SK-N-SH (cell line): ENCODE results near the gene EYA2. TPM values are rescaled to one million over a fixed set of nuclear protein-coding genes. Genes with fewer than 3 reads are reported as not detected.

Source experiments
- CTCF ChIA-PET: fragments of 300-600, 350-600 bp; formaldehyde crosslinking; extraction: SDS; loops from one replicate; lab custom pipeline; 2021; lab: Yijun Ruan, JAX
- POLR2A ChIA-PET: fragments of 350-600 bp; sonication (Branson Sonifier 250); formaldehyde crosslinking; extraction: SDS; loops from one replicate; lab custom pipeline; 2020; ENCODE audit warnings: antibody characterized with exemption, inconsistent platforms; lab: Yijun Ruan, JAX
- DNase-seq: peaks from one replicate; pipeline ENCODE4 v3.0.0; 2012
- H2AFZ ChIP-seq: fragments of 200-600 bp; sonication (generic); 2 replicates; pipeline ENCODE4 v1.8.1; 2016; ENCODE audit warnings: antibody characterized with exemption, mild to moderate bottlenecking, low read depth
- H3F3A ChIP-seq: fragments of 200-600 bp; sonication (generic); replicated peaks from 2 replicates; pipeline ENCODE3; 2016; ENCODE audit warnings: antibody characterized with exemption, mild to moderate bottlenecking; ENCODE audit not compliant: insufficient read depth
- H3K27ac ChIP-seq, 2 experiments: fragments of 200-500 bp in 1 of 2; fragments of 200-600 bp in 1 of 2; sonication (Bioruptor generic) in 1 of 2; sonication (generic), shearing (Covaris generic) in 1 of 2; 2 replicates each; pipeline versions ENCODE4 v1.5.1 to v1.6.1; 2014 to 2016; ENCODE audit warnings: low read depth in 2 of 2, inconsistent platforms in 1 of 2, low read length in 1 of 2, mild to moderate bottlenecking in 1 of 2, mixed read lengths in 1 of 2
- H3K27me3 ChIP-seq: fragments of 200-600 bp; sonication (generic), shearing (Covaris generic); 2 replicates; pipeline ENCODE4 v1.6.1; 2016; ENCODE audit warnings: mixed run types; ENCODE audit not compliant: insufficient read depth
- H3K36me3 ChIP-seq, 2 experiments: fragments of 200-500 bp in 1 of 2; fragments of 200-600 bp in 1 of 2; sonication (Bioruptor generic) in 1 of 2; sonication (generic) in 1 of 2; replicated peaks in 1 of 2; 2 replicates each; pipeline versions ENCODE3 to v1.5.1; 2014 to 2016; ENCODE audit warnings: low read length in 1 of 2, mild to moderate bottlenecking in 1 of 2; ENCODE audit not compliant: insufficient read depth in 2 of 2, control insufficient read depth in 1 of 2
- H3K4me1 ChIP-seq, 2 experiments: fragments of 200-500 bp in 1 of 2; fragments of 200-600 bp in 1 of 2; sonication (Bioruptor generic) in 1 of 2; sonication (generic), shearing (Covaris generic) in 1 of 2; 2 replicates each; pipeline versions ENCODE4 v1.5.1 to v1.6.1; 2014 to 2016; ENCODE audit warnings: low read depth in 1 of 2, low read length in 1 of 2, mixed run types in 1 of 2; ENCODE audit not compliant: insufficient read depth in 2 of 2, control insufficient read depth in 1 of 2
- H3K4me2 ChIP-seq: fragments of 200-600 bp; sonication (generic), shearing (Covaris generic); 2 replicates; pipeline ENCODE4 v1.6.1; 2017; ENCODE audit warnings: mixed run types
- H3K4me3 ChIP-seq, 2 experiments: fragments of 200-500 bp in 1 of 2; fragments of 200-600 bp in 1 of 2; sonication (Bioruptor generic) in 1 of 2; sonication (generic), shearing (Covaris generic) in 1 of 2; 2 replicates each; pipeline versions ENCODE4 v1.5.1 to v1.8.1; 2014 to 2016; ENCODE audit warnings: low read depth in 2 of 2, inconsistent platforms in 1 of 2, low read length in 1 of 2, mild to moderate bottlenecking in 1 of 2, mixed read lengths in 1 of 2, moderate library complexity in 1 of 2
- H3K79me2 ChIP-seq: fragments of 200-600 bp; sonication (generic); 2 replicates; pipeline ENCODE4 v1.8.1; 2017; ENCODE audit warnings: mild to moderate bottlenecking; ENCODE audit not compliant: insufficient read depth
- H3K9ac ChIP-seq: fragments of 200-600 bp; sonication (generic); 2 replicates; pipeline ENCODE4 v1.6.1; 2017; ENCODE audit warnings: mixed run types
- H3K9me2 ChIP-seq: fragments of 200-600 bp; sonication (generic); 2 replicates; pipeline ENCODE4 v1.6.1; 2017; ENCODE audit warnings: mixed run types
- H3K9me3 ChIP-seq: fragments of 200-600 bp; sonication (generic); 2 replicates; pipeline ENCODE4 v1.6.1; 2017; ENCODE audit warnings: mixed run types, mild to moderate bottlenecking, moderate library complexity
- H4K20me1 ChIP-seq: fragments of 200-600 bp; sonication (generic); 2 replicates; pipeline ENCODE4 v1.6.1; 2017; ENCODE audit warnings: mild to moderate bottlenecking, mixed run types; ENCODE audit not compliant: insufficient read depth
- EZH2phosphoT487 ChIP-seq: fragments of 200-600 bp; sonication (generic); IDR thresholded peaks from 2 replicates; pipeline ENCODE4 v1.6.1; 2017; ENCODE audit warnings: low read depth, mixed run types, mild to moderate bottlenecking, antibody characterized with exemption, moderate library complexity, borderline replicate concordance
- GABPA ChIP-seq: IDR thresholded peaks from 2 replicates; pipeline ENCODE4 v1.4.0; 2012; ENCODE audit warnings: low read depth, mild to moderate bottlenecking
- GATA2 ChIP-seq: sonication (generic); formaldehyde crosslinking; IDR thresholded peaks from 2 replicates; pipeline ENCODE4 v1.5.0; 2020; ENCODE audit warnings: mild to moderate bottlenecking, missing genetic modification reagents
- MAX ChIP-seq: IDR thresholded peaks from 2 replicates; pipeline ENCODE4 v1.4.0; 2012; ENCODE audit warnings: low read depth
- MXI1 ChIP-seq: IDR thresholded peaks from 2 replicates; pipeline ENCODE4 v1.6.1; 2012; ENCODE audit warnings: mild to moderate bottlenecking, low read depth, low read length, improper control_type of control experiment
- RAD21 ChIP-seq: IDR thresholded peaks from 2 replicates; pipeline ENCODE4 v1.6.1; 2012; ENCODE audit warnings: mild to moderate bottlenecking, low read length
- RCOR1 ChIP-seq: fragments of 150-350 bp; IDR thresholded peaks from 2 replicates; pipeline ENCODE4 v1.6.1; 2017; ENCODE audit warnings: antibody characterized with exemption, low read length
- SMC3 ChIP-seq: IDR thresholded peaks from 2 replicates; pipeline ENCODE4 v1.6.1; 2012; ENCODE audit warnings: low read depth, low read length, improper control_type of control experiment
- YY1 ChIP-seq: IDR thresholded peaks from 2 replicates; pipeline ENCODE4 v1.4.0; 2012; ENCODE audit warnings: low read depth, mild to moderate bottlenecking
- WGBS: methylation state at CpG from one replicate; pipeline ENCODE4 v1.1.6; 2017; ENCODE audit warnings: low lambda C conversion rate; 5-methylcytosine and 5-hydroxymethylcytosine counted together
- polyA plus RNA-seq, 3 experiments: library from polyadenylated mRNA; depleted of rRNA; stranded (reverse); fragments of >200 nt; gene quantifications; 2 replicates each; pipeline ENCODE4 v1.2.3, GENCODE V29; 2012
- TF ChIP-seq, protein P1 (sequence below): fragments of 200-600 bp; sonication (generic); IDR thresholded peaks from 2 replicates; pipeline ENCODE4 v1.6.1; 2017; ENCODE audit warnings: antibody characterized with exemption, mild to moderate bottlenecking, moderate library complexity
- TF ChIP-seq, protein P2 (sequence below): fragments of 150-350 bp; IDR thresholded peaks from 2 replicates; pipeline ENCODE4 v1.6.1; 2016; ENCODE audit warnings: mild to moderate bottlenecking, low read depth, low read length
- TF ChIP-seq, protein P3 (sequence below): IDR thresholded peaks from 2 replicates; pipeline ENCODE4 v1.6.1; 2012; ENCODE audit warnings: mild to moderate bottlenecking, low read depth, low read length, moderate library complexity

The EYA2 gene
- polyA plus RNA-seq, 1 of the 3 experiments (the other 2 are of a cell fraction): 0.05 TPM

GRCh38 chr20:47220161-47220582 is 325.5 kb downstream of the EYA2 start:
- 90% methylated on average over 8 of the region's 8 CpGs for WGBS
- Histone ChIP-seq H3K4me3 (no peak overlapping the region; a peak in 1 of 4 replicates), H3K4me2 (no peak overlapping the region), H3K36me3 (peaks cover 42 to 80% of the 10 kb centered on the region in 2 experiments), H4K20me1 (peaks cover 3% of the 10 kb centered on the region; the same call in 1 of the 2 replicates), H3K4me1 (no peaks in the 10 kb centered on the region), H3K9me3 (no peaks in the 10 kb centered on the region), H3K27me3 (no peaks in the 10 kb centered on the region), H3F3A (peaks cover 5% of the 10 kb centered on the region), H3K9me2 (no peaks in the 10 kb centered on the region), H3K79me2 (peaks cover 23% of the 10 kb centered on the region; the same call in 1 of the 2 replicates), H3K27ac (no peak overlapping the region), H2AFZ (no peak overlapping the region), H3K9ac (no peak overlapping the region)
- TF ChIP-seq YY1: peak; percentile 64; the same call in 1 of the 2 replicates
- no peak for TF ChIP-seq MAX
- TF ChIP-seq RCOR1: no peak
- peak; percentile 46 for TF ChIP-seq RAD21
- TF ChIP-seq MXI1: no peak
- TF ChIP-seq, protein P1, sequence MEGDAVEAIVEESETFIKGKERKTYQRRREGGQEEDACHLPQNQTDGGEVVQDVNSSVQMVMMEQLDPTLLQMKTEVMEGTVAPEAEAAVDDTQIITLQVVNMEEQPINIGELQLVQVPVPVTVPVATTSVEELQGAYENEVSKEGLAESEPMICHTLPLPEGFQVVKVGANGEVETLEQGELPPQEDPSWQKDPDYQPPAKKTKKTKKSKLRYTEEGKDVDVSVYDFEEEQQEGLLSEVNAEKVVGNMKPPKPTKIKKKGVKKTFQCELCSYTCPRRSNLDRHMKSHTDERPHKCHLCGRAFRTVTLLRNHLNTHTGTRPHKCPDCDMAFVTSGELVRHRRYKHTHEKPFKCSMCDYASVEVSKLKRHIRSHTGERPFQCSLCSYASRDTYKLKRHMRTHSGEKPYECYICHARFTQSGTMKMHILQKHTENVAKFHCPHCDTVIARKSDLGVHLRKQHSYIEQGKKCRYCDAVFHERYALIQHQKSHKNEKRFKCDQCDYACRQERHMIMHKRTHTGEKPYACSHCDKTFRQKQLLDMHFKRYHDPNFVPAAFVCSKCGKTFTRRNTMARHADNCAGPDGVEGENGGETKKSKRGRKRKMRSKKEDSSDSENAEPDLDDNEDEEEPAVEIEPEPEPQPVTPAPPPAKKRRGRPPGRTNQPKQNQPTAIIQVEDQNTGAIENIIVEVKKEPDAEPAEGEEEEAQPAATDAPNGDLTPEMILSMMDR: peak; percentile 74
- TF ChIP-seq, protein P2, sequence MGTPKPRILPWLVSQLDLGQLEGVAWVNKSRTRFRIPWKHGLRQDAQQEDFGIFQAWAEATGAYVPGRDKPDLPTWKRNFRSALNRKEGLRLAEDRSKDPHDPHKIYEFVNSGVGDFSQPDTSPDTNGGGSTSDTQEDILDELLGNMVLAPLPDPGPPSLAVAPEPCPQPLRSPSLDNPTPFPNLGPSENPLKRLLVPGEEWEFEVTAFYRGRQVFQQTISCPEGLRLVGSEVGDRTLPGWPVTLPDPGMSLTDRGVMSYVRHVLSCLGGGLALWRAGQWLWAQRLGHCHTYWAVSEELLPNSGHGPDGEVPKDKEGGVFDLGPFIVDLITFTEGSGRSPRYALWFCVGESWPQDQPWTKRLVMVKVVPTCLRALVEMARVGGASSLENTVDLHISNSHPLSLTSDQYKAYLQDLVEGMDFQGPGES: no peak
- no peak for TF ChIP-seq EZH2phosphoT487
- TF ChIP-seq GABPA: no peak
- TF ChIP-seq GATA2: no peak
- peak; percentile 42 for TF ChIP-seq SMC3
- ChIA-PET POLR2A (no interaction called here), CTCF (interaction anchor here (0.7 to 7.7 kb wide), 7 partner anchors 9 to 163 kb away, joined by 3 to 54 read pairs (median 5); no protein-coding TSS in a partner anchor)
- DNase-seq: peak; percentile 61

DNA sequence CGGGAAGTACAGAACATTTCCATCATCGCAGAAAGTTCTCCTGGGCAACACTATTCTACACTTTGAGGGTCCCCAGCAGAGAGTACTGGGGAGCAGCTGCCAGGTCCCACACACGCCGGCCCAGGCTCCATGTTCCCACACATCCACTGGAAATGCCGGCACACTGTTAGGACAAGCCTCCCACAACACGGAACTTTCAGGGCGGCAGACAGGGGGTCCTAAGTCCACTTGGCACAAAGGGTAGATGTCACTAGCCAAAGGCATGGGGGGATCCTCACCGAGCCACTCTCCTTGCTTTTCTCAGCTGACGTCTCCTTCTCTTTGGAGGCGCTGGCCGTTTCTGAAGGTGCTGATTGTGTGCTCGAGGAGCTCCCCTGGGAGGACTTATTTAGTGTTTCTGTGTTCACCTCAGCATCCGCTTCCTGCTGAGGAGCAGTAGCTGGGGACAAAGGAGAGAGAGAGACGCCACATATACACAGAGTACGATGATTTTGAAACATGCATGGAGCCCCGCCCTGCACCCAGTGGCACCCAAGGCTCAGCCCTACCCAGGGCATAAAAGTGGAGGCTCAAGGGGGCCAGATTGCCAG is 326.5 kb downstream of the EYA2 start:
- Histone ChIP-seq H3F3A (peaks cover 5% of the 10 kb centered on the region), H2AFZ (no peak overlapping the region), H3K9me2 (no peaks in the 10 kb centered on the region), H3K36me3 (peaks cover 43 to 77% of the 10 kb centered on the region in 2 experiments), H3K27ac (no peak overlapping the region), H3K4me1 (no peaks in the 10 kb centered on the region), H3K4me2 (no peak overlapping the region), H3K9ac (no peak overlapping the region), H3K79me2 (peaks cover 18% of the 10 kb centered on the region; the same call in 1 of the 2 replicates), H4K20me1 (no peaks in the 10 kb centered on the region; the same call in 1 of the 2 replicates), H3K9me3 (no peaks in the 10 kb centered on the region), H3K27me3 (no peaks in the 10 kb centered on the region), H3K4me3 (no peak overlapping the region)
- DNase-seq: no peak
- POLR2A ChIA-PET: no interaction called here
- CTCF ChIA-PET: interaction anchor here (1.1 to 7.7 kb wide), 6 partner anchors 8 to 163 kb away, joined by 3 to 54 read pairs (median 3); no protein-coding TSS in a partner anchor
- TF ChIP-seq, protein P3, sequence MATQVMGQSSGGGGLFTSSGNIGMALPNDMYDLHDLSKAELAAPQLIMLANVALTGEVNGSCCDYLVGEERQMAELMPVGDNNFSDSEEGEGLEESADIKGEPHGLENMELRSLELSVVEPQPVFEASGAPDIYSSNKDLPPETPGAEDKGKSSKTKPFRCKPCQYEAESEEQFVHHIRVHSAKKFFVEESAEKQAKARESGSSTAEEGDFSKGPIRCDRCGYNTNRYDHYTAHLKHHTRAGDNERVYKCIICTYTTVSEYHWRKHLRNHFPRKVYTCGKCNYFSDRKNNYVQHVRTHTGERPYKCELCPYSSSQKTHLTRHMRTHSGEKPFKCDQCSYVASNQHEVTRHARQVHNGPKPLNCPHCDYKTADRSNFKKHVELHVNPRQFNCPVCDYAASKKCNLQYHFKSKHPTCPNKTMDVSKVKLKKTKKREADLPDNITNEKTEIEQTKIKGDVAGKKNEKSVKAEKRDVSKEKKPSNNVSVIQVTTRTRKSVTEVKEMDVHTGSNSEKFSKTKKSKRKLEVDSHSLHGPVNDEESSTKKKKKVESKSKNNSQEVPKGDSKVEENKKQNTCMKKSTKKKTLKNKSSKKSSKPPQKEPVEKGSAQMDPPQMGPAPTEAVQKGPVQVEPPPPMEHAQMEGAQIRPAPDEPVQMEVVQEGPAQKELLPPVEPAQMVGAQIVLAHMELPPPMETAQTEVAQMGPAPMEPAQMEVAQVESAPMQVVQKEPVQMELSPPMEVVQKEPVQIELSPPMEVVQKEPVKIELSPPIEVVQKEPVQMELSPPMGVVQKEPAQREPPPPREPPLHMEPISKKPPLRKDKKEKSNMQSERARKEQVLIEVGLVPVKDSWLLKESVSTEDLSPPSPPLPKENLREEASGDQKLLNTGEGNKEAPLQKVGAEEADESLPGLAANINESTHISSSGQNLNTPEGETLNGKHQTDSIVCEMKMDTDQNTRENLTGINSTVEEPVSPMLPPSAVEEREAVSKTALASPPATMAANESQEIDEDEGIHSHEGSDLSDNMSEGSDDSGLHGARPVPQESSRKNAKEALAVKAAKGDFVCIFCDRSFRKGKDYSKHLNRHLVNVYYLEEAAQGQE: peak; percentile 49; the same call in 1 of the 2 replicates
- TF ChIP-seq MXI1: no peak
- WGBS: over 99% methylated on average over 16 of the region's 16 CpGs
